ENCODE results near the gene MYBPC2. TPM values are rescaled to one million over a fixed set of nuclear protein-coding genes. Genes with fewer than 3 reads are reported as not detected.

Gene MYBPC2
- 0.03 TPM in 1 of 5 replicates, not detected in the others for total RNA-seq (2022; extraction: Qiagen RNA extraction; ENCODE audit: low read depth)

GRCh38 chr19:50432221-50433028 is at the start of gene MYBPC2:
Gene MYBPC2, plus strand, starts transcription at chr19:50432892. Its CDS starts 62 bp downstream, at chr19:50432954.

DNA sequence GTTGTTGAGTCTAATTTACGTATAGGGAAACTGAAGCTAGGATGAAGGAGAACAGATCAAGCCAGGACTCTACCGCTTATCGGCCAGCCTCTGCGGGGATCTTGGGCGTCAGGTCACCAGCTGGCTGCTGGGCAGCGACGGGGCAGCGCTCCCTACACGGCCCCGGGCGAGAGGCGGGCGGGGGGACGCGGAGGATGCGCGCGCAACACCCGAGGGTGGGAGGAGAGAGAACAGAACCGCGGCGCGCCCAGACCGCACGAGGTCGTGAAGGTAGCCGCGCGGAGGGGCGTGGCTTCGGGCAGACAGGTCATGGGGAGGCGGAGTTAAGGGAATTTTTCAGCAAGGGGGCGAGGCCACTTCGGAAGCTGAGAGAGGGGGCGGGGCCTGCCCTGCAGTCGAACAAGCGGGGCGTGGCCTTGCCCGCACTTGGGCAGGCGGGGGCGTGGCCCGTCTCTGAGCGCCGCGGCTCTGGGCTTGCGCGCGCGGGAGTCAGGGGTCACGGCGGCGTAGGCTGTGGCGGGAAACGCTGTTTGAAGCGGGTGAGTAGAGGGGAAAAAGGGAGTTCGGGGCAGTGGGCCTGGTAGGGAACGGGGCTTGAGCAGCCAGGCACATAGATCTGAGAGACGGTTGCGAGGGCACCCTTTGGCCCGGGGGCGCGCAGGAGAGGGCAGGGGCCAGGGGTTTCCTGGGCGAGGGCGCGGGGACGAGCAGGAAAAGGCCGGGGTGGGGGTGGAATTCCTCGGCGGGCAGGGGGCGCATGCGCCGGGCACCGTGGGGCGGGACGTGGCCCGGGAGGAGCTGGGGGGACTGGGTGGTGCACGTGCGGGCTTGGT is 48.6 kb upstream of the MYBPC2 start, which contains the start of gene POLD1:
TSS of gene POLD1 (plus strand) at position 496 of the 833 bp plus-strand sequence. CDS start 14,505 bp downstream, outside the sequence.

GRCh38 chr19:50418176-50419021 is 14.3 kb upstream of the MYBPC2 start, which contains the start of gene SPIB:
Gene SPIB, plus strand, starts transcription at chr19:50418938. Its CDS starts 25 bp downstream, at chr19:50418963.

GRCh38 chr19:50476224-50476906 is 43.7 kb downstream of the MYBPC2 start, which contains the start of the genes EMC10 and GARIN5A:
Gene EMC10, plus strand, starts transcription at chr19:50476507. Its CDS starts 38 bp downstream, at chr19:50476545.
Gene GARIN5A, minus strand, starts transcription at chr19:50476848. Its CDS starts 460 bp downstream, at chr19:50476388.

DNA sequence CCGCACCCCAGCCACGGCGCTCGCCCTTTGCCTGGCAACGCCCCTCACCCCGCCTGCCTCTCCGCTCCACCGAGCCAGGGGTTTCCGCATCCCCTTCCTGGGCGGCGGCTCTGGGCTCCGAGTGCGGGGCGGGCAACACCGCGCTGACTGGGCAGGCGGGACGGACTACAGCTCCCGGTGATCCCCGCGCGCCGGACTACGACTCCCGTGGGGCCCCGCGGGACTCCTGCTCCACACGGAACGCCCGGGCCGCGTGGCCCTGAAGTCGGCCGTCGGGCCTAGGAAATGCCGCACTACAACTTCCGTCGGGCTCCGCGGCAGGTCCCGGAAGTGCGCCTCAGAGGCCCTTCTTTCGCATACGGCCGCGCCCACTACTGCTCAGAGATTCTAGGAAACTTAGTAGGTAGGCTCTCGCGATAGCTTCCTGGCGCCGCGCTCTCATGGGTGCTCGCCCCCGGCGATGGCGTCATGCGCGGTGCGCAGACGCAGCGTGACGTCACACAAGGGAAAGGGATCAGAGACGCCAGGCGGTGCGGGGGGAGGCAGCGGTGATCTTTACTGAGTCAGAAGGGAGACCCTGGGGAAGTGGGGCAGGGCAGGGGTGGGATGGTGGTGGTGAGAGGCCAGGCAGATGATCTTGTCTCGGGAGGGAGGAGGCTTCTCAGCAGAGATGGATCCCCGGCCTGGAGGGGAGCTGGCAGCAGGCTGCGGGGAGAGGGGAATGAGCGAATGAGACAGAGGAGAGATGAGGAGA is 78.6 kb downstream of the MYBPC2 start, which contains the start of gene JOSD2:
TSS of gene JOSD2 (minus strand) at position 123 of the 754 bp plus-strand sequence. CDS start 760 bp downstream, outside the sequence.

DNA sequence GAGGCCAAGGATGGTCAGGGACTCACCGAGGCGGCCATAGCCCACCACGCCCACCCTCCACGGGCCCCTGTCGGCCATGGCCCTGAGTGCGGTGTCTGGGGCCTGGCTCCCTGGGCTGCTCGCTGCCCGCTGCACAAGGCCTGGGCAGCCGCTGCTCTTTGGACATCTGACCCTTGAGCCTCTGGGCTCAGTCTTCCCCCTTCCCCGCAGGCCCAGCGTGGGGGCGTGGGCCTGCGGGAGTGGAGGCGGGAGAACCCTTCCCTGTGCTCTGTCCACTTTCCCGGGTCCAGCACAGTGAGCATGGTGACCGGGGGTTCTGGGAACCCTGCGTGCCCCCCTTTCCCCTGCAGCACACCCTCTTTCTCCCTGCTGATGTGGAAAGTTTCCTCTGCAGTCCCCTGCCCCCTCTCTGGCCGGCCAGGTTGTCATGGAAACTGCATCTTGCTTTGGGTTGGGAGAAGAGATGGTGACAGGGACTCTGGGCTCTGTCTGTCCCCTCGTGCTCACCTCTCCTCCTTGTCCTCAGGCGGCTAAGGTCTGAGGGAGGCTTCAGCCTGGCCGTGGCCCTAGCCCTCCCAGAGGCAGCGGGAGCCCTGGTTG is 81.2 kb downstream of the MYBPC2 start, which contains the start of gene ASPDH:
TSS of gene ASPDH (minus strand) at position 168 of the 600 bp plus-strand sequence. CDS start at position 78, 90 bp downstream.

Other genes starting within 250 kb of the MYBPC2 start
- 4.9 to 6.7 TPM (median 6.3 TPM) in 5 replicates for gene MYH14, start 229.3 kb upstream of the MYBPC2 start, total RNA-seq (2022; extraction: Qiagen RNA extraction; ENCODE audit: low read depth)
- gene KCNC3, start 103.5 kb upstream of the MYBPC2 start, total RNA-seq (2022; extraction: Qiagen RNA extraction; ENCODE audit: low read depth) = 1.2 to 1.8 TPM (median 1.3 TPM) in 5 replicates
- gene NAPSA, start 67.3 kb upstream of the MYBPC2 start, total RNA-seq (2022; extraction: Qiagen RNA extraction; ENCODE audit: low read depth) = 0.71 to 1.9 TPM (median 1.5 TPM) in 5 replicates
- 61.2 to 86.8 TPM (median 81.4 TPM) in 5 replicates for gene NR1H2, start 56.4 kb upstream of the MYBPC2 start, total RNA-seq (2022; extraction: Qiagen RNA extraction; ENCODE audit: low read depth)
- 54.0 to 87.6 TPM (median 79.1 TPM) in 5 replicates for gene POLD1, start 48.5 kb upstream of the MYBPC2 start, total RNA-seq (2022; extraction: Qiagen RNA extraction; ENCODE audit: low read depth)
- 0.18 to 0.51 TPM (median 0.33 TPM) in 5 replicates for gene SPIB, start 14.0 kb upstream of the MYBPC2 start, total RNA-seq (2022; extraction: Qiagen RNA extraction; ENCODE audit: low read depth)
- gene EMC10, start 43.6 kb downstream of the MYBPC2 start, total RNA-seq (2022; extraction: Qiagen RNA extraction; ENCODE audit: low read depth) = 104 to 161 TPM (median 149 TPM) in 5 replicates
- gene GARIN5A, start 44.0 kb downstream of the MYBPC2 start, total RNA-seq (2022; extraction: Qiagen RNA extraction; ENCODE audit: low read depth) = 1.9 to 2.3 TPM (median 2.2 TPM) in 5 replicates
- gene JOSD2, start 78.3 kb downstream of the MYBPC2 start, total RNA-seq (2022; extraction: Qiagen RNA extraction; ENCODE audit: low read depth) = 52.1 to 89.0 TPM (median 82.4 TPM) in 5 replicates
- gene ASPDH, start 81.0 kb downstream of the MYBPC2 start, total RNA-seq (2022; extraction: Qiagen RNA extraction; ENCODE audit: low read depth) = not detected in 5 replicates
- 0.31 to 0.76 TPM (median 0.60 TPM) in 5 replicates for gene LRRC4B, start 135.5 kb downstream of the MYBPC2 start, total RNA-seq (2022; extraction: Qiagen RNA extraction; ENCODE audit: low read depth)
- 0.36 to 0.76 TPM (median 0.51 TPM) in 5 replicates for gene SYT3, start 207.0 kb downstream of the MYBPC2 start, total RNA-seq (2022; extraction: Qiagen RNA extraction; ENCODE audit: low read depth)
- 4.4 to 11.2 TPM (median 9.5 TPM) in 5 replicates for gene C19orf81, start 216.6 kb downstream of the MYBPC2 start, total RNA-seq (2022; extraction: Qiagen RNA extraction; ENCODE audit: low read depth)